ENCODE measurements around the gene ATF2. TPM values are rescaled to one million over a fixed set of nuclear protein-coding genes. Genes with fewer than 3 reads are reported as not detected.

Gene ATF2
- total RNA-seq, 1 donor from 2014 or later = 40.5 TPM

DNA sequence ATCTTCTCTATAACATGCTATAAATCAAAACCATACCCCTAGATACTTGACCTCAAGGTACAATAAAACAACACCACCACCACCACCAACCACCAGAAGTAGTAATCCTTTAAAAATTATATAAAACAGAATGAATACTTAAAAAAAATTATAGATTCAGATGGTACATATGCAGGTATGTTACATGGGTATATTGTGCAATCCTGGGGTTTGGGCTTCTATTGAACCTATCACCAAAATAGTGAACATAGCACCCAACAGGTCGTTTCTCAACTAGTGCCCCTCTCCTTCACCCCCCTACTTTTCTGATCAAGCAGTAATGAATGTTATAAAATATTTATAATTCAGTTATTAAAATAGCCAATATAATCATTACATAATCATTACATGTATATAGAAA, 91.7 kb downstream of the ATF2 start:
- intact Hi-C loops (cut with DNase I) = no loop called here

DNA sequence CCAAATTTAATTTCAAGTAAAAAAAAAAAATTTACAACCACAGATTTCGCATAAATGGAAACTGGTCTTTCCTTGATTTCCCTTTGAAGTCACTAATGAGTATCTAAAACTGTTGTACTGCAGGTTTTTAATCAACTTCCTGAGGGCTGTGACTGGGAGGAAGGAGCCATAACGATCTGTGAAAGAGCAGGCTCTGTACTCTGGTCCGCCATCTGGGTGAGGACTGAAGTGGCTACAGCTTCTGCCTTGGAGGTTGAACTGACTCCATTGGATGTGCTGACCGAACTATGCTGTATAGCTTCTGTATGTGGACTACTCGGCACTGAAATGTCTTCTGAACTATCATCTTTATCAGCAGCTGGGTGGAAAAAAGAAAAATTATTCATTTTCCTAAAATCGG, 93.5 kb downstream of the ATF2 start:
- H3K9me3 ChIP-seq = no peaks in the 10 kb centered on the region
- DNase-seq (ENCODE audit: extremely low spot score in 2 of 2) = no peak
- peaks cover 0 to 26% of the 10 kb centered on the region in 2 donors for H3K36me3 ChIP-seq
- TF ChIP-seq, protein P1, sequence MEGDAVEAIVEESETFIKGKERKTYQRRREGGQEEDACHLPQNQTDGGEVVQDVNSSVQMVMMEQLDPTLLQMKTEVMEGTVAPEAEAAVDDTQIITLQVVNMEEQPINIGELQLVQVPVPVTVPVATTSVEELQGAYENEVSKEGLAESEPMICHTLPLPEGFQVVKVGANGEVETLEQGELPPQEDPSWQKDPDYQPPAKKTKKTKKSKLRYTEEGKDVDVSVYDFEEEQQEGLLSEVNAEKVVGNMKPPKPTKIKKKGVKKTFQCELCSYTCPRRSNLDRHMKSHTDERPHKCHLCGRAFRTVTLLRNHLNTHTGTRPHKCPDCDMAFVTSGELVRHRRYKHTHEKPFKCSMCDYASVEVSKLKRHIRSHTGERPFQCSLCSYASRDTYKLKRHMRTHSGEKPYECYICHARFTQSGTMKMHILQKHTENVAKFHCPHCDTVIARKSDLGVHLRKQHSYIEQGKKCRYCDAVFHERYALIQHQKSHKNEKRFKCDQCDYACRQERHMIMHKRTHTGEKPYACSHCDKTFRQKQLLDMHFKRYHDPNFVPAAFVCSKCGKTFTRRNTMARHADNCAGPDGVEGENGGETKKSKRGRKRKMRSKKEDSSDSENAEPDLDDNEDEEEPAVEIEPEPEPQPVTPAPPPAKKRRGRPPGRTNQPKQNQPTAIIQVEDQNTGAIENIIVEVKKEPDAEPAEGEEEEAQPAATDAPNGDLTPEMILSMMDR (IDR thresholded peaks at IDR 0.05) = no peak
- TF ChIP-seq POLR2A (IDR thresholded peaks at IDR 0.05) = no peak
- TF ChIP-seq POLR2AphosphoS5 (IDR thresholded peaks at IDR 0.05; ENCODE audit: insufficient read depth in 1 of 2, low read depth in 1 of 2) = no peak
- intact Hi-C loops (cut with DNase I) = no loop called here
- no peak overlapping the region for H3K4me3 ChIP-seq
- H3K27me3 ChIP-seq = no peaks in the 10 kb centered on the region
- no peaks in the 10 kb centered on the region for H3K4me1 ChIP-seq
- no peak overlapping the region for H3K27ac ChIP-seq

More for the DNA sequence above, 91.7 kb downstream of the ATF2 start:
- H3K36me3 ChIP-seq = peaks cover 0 to 24% of the 10 kb centered on the region in 2 donors
- H3K4me3 ChIP-seq = no peak overlapping the region
- no peaks in the 10 kb centered on the region for H3K4me1 ChIP-seq
- DNase-seq (ENCODE audit: extremely low spot score in 2 of 2) = no peak
- H3K27me3 ChIP-seq = no peaks in the 10 kb centered on the region
- TF ChIP-seq POLR2AphosphoS5 (IDR thresholded peaks at IDR 0.05; ENCODE audit: insufficient read depth in 1 of 2, low read depth in 1 of 2) (no peak), POLR2A (IDR thresholded peaks at IDR 0.05) (no peak)
- TF ChIP-seq, protein P1 (IDR thresholded peaks at IDR 0.05) = no peak
- H3K27ac ChIP-seq = no peak overlapping the region
- no peaks in the 10 kb centered on the region for H3K9me3 ChIP-seq

DNA sequence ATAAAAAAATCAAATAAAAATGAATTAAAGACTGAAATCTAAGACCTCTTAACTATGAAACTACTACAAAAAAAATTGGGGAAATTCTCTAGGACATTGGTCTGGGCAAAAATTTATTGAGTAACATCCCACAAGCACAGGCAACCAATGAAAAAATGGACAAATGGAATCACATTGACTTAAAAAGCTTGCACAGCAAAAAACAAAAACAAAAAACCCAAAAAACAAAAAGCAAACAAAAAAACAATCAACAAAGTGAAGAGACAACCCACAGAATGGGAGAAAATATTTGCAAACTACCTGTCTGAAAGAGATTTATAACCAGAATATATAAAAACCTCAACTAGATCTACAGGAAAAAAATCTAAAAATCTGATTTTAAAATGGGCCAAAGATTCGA, 99.5 kb downstream of the ATF2 start:
- Histone ChIP-seq H3K9me3 (no peaks in the 10 kb centered on the region), H3K27ac (no peak overlapping the region), H3K4me3 (no peak overlapping the region), H3K27me3 (no peaks in the 10 kb centered on the region), H3K36me3 (peaks cover 0 to 11% of the 10 kb centered on the region in 2 donors), H3K4me1 (no peaks in the 10 kb centered on the region)
- TF ChIP-seq POLR2AphosphoS5 (IDR thresholded peaks at IDR 0.05; ENCODE audit: insufficient read depth in 1 of 2, low read depth in 1 of 2) = no peak
- TF ChIP-seq, protein P1 (IDR thresholded peaks at IDR 0.05) = no peak
- TF ChIP-seq POLR2A (IDR thresholded peaks at IDR 0.05) = no peak
- intact Hi-C loops (cut with DNase I) = no loop called here
- DNase-seq (ENCODE audit: extremely low spot score in 2 of 2) = no peak

DNA sequence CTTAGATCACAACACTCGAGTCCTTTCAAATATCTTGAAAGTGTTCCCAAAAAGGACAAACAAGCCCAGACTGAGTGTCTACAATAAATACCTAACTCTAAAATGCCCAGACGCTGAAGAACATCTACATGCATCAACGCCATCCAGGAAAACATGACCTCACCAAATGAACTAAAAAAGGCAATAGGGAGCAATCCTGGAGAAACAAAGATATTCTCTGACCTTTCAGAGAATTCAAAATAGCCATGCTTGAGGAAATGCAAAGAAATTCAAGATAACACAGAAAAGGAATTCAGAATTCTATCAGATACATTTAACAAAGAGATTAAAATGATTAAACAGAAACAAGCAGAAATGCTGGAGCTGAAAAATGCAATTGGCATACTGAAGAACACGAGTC, 101.6 kb downstream of the ATF2 start:
- TF ChIP-seq POLR2AphosphoS5 (IDR thresholded peaks at IDR 0.05; ENCODE audit: insufficient read depth in 1 of 2, low read depth in 1 of 2) = no peak
- TF ChIP-seq POLR2A (IDR thresholded peaks at IDR 0.05) = no peak
- TF ChIP-seq, protein P1 (IDR thresholded peaks at IDR 0.05) = no peak
- peaks cover 0 to 3% of the 10 kb centered on the region in 2 donors for H3K36me3 ChIP-seq
- H3K4me1 ChIP-seq = no peaks in the 10 kb centered on the region
- no peak for DNase-seq (ENCODE audit: extremely low spot score in 2 of 2)
- H3K27me3 ChIP-seq = no peaks in the 10 kb centered on the region
- H3K9me3 ChIP-seq = no peaks in the 10 kb centered on the region
- intact Hi-C loops (cut with DNase I) = no loop called here
- no peak overlapping the region for H3K27ac ChIP-seq
- H3K4me3 ChIP-seq = no peak overlapping the region

DNA sequence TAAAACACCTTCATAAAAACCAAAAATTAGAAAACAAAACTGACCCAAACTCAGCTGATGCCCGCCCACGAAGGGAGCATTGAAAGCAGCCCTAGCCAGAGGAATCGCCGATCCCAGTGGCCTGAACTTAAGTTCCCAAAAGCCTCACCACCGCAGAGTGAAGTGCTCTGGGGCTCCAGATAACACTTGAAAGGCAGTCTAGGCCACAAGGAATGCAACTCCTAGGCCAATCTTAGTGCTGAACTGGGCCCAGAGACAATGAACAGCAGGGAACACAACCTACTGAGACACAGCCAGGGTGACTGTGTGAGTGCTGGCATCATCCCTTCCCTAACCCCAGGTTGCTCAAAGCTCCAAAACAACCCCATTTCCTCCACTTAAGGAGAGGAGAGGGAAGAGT, 103.2 kb downstream of the ATF2 start:
- Histone ChIP-seq H3K4me3 (no peak overlapping the region), H3K27ac (no peak overlapping the region), H3K36me3 (no peaks in the 10 kb centered on the region), H3K27me3 (no peaks in the 10 kb centered on the region), H3K9me3 (no peaks in the 10 kb centered on the region), H3K4me1 (no peaks in the 10 kb centered on the region)
- intact Hi-C loops (cut with DNase I) = no loop called here
- no peak for TF ChIP-seq POLR2AphosphoS5 (IDR thresholded peaks at IDR 0.05; ENCODE audit: insufficient read depth in 1 of 2, low read depth in 1 of 2)
- TF ChIP-seq POLR2A (IDR thresholded peaks at IDR 0.05) = no peak
- TF ChIP-seq, protein P1 (IDR thresholded peaks at IDR 0.05) = no peak
- DNase-seq (ENCODE audit: extremely low spot score in 2 of 2) = no peak

Measured in vagina (tissue), 2 donors.